Stimulated activated naive CD8-positive, alpha-beta T cell treated with anti-CD3 and anti-CD28 coated beads, Interleukin-15, Interleukin-2, amounts not matched to agents 100 U/mL and 50 U/mL, for 24 hours (primary cell): Measurements from ENCODE around the gene TUBGCP3.
"Not testable (repeated sequence)": the region's sequence is repeated elsewhere in the genome, so short reads cannot be mapped to it uniquely, and the experiment has no call there.

ENCODE experiments used
- ATAC-seq: fragments of 150-1000 bp; cut with Tn5 transposase; one replicate; pipeline ENCODE4 v1.10.0; 2021
- DNase-seq: peaks from one replicate; pipeline ENCODE4 v3.0.0; 2021

TUBGCP3 gene

DNA sequence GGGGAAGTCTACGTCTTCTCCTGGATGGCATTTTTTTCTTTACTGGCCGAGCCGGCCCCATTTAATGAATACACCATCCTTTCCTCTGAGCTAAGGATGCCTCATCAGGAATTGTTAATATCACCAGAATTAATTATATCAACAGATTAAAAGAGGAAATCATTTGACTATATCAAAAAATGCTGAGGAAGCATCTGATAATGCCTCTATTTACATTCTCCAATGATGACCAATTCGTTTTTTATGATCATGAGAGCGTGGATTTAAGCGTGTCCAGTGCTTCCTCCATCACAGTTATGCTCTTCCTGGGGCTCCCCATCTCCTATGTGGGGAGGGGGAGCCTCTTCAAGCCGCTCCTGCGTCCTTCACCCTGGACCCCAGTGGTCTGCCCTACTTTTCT lies 58.7 kb downstream of the TUBGCP3 start:
- no peak for DNase-seq
- no peak for ATAC-seq

DNA sequence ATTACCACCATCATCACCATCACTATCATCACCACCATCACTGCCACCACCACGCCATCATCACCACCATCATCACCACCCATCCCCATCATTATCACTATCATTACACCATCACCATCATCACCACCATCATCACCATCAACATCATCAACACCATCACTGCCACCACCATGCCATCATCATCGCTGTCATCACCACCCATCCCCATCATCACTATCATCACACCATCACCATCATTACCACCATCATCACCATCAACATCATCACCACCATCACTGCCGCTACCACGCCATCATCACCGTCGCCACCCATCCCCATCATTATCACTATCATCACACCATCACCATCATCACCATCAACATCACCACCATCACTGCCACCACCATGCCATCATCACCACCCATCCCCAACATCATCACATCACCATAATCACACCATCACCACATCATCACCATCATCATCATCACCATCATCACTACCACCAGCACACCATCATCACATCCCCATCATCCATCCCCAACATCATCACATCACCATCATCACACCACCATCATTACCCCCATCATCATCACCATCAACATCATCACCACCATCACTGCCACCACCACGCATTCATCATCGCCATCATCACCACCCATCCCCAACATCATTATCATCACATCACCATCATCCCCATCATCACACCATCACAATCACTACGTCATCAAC lies 61.7 kb downstream of the TUBGCP3 start:
- DNase-seq, result no peak
- ATAC-seq, result no peak

- DNase-seq (no peak), ATAC-seq (no peak)
These were observed 62.5 kb downstream of the TUBGCP3 start for GRCh38 chr13:112525356-112525945.

- DNase-seq (no peak), ATAC-seq (peak; percentile 36)
These were observed 65.4 kb downstream of the TUBGCP3 start for GRCh38 chr13:112522578-112522977.

DNA sequence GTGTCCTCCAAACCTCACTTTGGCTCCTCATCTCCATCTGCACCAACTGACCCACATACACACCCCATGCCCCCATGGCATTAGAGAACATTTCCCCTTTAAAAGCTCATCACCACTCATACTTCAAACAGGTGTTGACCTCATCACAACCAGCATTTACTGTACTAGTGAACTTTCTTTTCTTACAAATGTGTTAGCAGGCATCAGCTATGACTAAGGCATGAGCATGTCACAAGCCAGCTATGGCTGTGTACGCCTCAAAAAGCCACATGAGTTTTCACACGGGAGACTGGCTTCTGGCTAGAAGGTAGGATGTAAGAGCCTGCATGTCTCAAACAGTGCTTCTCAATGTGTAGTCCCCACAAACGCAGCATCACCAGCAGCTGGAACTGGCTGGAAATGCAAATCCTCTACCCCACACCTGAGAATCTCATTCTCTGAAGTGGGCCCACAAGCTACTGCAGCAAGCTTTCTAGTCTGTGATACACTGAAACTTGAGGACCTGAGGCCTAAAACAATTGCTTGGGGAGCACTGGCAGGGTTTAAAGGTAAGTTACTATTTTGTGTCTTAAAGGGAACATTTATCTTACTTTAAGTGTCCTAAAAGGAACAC lies 66.8 kb downstream of the TUBGCP3 start:
- DNase-seq, result no peak
- peak; percentile 43 for ATAC-seq

- no peak for ATAC-seq
These were observed 68.4 kb downstream of the TUBGCP3 start for GRCh38 chr13:112519517-112520060.

GRCh38 chr13:112516218-112516617 lies 71.7 kb downstream of the TUBGCP3 start:
- ATAC-seq (no peak), DNase-seq (no peak)

More at GRCh38 chr13:112519517-112520060, 68.4 kb downstream of the TUBGCP3 start:
- DNase-seq, result no peak

GRCh38 chr13:112513761-112514160 lies 74.2 kb downstream of the TUBGCP3 start:
- ATAC-seq (no peak), DNase-seq (no peak)

DNA sequence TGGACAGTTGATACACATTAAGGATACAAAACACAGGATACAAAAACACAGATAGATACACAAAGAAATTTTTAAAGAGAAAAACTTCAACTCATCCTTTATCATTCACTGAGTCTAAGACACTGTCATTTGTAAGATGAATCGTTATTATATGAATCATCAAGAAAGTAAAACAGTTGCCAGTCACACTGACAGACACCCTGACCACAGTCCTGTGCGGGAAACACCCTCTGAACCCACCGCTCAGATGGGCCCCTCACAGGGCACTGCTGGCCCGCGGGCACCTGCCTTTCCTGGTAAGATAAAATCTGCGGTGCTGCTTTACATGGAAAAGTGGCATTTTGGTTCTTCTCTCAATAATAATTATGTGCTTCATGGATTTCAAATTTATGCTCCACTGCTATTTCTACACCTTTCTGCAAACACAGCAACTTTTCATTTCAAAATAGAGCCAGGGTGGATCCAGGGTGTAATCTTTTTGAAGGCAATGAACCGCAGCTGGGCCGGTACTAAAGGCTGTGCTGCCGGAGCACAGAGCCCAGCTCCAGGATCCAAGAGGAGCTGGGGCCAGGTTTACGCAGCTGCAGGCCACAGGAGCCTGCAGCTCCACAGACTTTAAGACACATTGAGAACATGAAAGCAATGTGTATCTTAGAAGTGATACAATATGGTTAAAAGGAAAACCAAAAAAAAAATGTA lies 76.8 kb downstream of the TUBGCP3 start:
- peak; percentile 24 for DNase-seq
- peak; percentile 79 for ATAC-seq

DNA sequence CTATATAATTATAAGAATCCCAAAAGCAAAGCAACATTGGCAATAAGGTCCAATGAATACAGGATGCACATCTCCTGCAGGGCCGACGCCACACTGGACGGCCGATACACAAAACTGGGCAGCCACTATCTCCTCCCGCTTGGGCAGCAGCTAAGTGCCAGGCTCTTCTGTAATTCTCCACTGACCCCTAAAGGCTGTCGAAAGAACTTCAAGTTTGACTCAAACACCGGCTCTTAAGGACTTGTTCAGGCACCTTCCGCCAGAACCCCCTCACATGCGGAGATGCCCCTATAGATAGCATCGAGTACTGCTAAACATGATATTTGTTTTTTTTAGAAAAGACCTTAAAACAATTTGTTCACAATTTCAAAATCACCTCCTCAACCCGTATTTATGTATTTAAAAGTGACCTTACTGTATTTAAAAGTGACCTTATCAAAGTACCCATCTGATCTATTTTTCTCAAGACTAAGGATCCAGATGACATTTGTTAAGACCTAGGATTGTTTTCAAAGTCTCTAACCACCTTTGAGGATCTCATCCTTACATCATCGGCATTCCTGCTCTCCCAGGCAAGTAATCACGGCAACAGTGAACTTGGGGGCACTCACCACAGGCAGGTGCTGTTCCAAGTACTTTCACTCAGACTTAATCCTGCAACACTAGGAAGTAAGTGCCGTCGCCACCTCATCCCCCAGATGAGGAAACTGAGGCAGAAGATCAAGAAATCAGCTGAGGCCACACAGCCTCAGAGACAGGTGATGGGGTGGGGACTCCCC lies 77.8 kb downstream of the TUBGCP3 start:
- ATAC-seq (peak; percentile 54), DNase-seq (no peak)

- ATAC-seq (no peak), DNase-seq (no peak)
These were observed 78.8 kb downstream of the TUBGCP3 start for GRCh38 chr13:112509190-112509589.

DNA sequence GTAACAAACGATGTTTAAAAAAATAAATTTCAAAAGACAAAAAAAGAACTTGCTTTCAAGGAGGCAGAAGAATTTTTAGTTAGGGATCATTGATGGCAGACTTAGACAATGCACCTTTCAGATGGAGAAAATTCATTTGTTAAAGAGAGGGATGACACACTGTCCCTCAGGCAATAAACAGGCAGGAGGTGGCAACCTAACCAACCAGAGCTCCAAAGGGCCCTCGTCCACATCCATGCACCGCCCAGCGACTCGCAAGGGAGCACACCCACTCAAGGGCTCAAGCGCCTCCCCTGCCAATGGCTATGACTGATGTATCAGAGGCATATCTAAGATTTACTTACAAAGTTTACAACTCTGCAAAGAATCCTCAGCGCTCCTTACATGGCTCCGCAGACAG lies 81.9 kb downstream of the TUBGCP3 start:
- no peak for ATAC-seq
- no peak for DNase-seq

GRCh38 chr13:112496166-112496565 lies 91.8 kb downstream of the TUBGCP3 start:
- DNase-seq, result no peak
- no peak for ATAC-seq

GRCh38 chr13:112495465-112495864 lies 92.5 kb downstream of the TUBGCP3 start:
- ATAC-seq (no peak), DNase-seq (no peak)

- DNase-seq (no peak), ATAC-seq (no peak)
These were observed 98.8 kb downstream of the TUBGCP3 start for GRCh38 chr13:112489199-112489598.

GRCh38 chr13:112488343-112489050 lies 99.5 kb downstream of the TUBGCP3 start:
- peak; percentile 15 for DNase-seq

GRCh38 chr13:112487127-112487517 lies 100.8 kb downstream of the TUBGCP3 start:
- ATAC-seq (no peak), DNase-seq (no peak)

More at GRCh38 chr13:112488343-112489050, 99.5 kb downstream of the TUBGCP3 start:
- ATAC-seq, result not testable (repeated sequence)

GRCh38 chr13:112486386-112487126 lies 101.4 kb downstream of the TUBGCP3 start:
- DNase-seq (no peak), ATAC-seq (no peak)

- not testable (repeated sequence) for ATAC-seq, DNase-seq
These were observed 102.1 kb downstream of the TUBGCP3 start for GRCh38 chr13:112485814-112486213.

DNA sequence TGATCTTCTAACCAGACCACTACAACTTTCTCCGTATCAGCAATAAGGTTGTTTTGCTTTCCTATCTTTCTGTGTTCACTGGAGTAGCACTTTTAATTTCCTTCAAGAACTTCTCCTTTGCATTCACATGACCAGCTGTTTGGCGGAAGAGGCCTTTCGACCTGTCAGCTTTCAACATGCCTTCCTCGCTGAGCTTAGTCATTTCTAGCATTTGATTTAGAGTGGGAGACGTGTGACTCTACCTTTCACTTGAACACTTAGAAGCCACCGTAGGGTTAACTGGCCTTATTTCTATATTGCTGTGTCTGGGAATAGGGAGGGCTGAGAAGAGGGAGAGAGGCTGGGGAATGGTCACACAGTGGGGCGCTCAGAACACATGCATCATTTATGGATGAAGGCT lies 104.7 kb downstream of the TUBGCP3 start:
- DNase-seq (no peak), ATAC-seq (no peak)
